GM12878 (cell line): Measurements from ENCODE around the gene RAP1GAP2. TPM values are rescaled to one million over a fixed set of nuclear protein-coding genes. Genes with fewer than 3 reads are reported as not detected.

Source experiments
- ATAC-seq: fragments of 200-7000 bp; cut with Tn5 transposase; 3 replicates; pipeline ENCODE4 v1.9.1; 2020; ENCODE audit warnings: mild to moderate bottlenecking, moderate library complexity
- BruUV-seq: library from RNA; stranded (reverse); fragments of 400-500 nt; replicated peaks from 2 replicates; lab custom pipeline; 2021; lab: Mats Ljungman, UMichigan
- CTCF ChIA-PET: fragments of 300-600 bp; sonication (Branson Sonifier 250); formaldehyde crosslinking; extraction: SDS; loops from one replicate; lab custom pipeline; 2021; ENCODE audit warnings: inconsistent platforms; lab: Yijun Ruan, JAX
- POLR2A ChIA-PET: fragments of 350-600 bp; formaldehyde crosslinking; extraction: SDS; loops from one replicate; lab custom pipeline; 2021; ENCODE audit warnings: inconsistent platforms; lab: Charles Lee
- RAD21 ChIA-PET: fragments of 300-600 bp; sonication (Branson Sonifier 250); formaldehyde crosslinking; loops from one replicate; lab custom pipeline; 2023; ENCODE audit warnings: antibody characterized with exemption; ENCODE audit not compliant: unreplicated experiment; lab: Charles Lee
- SMC1A ChIA-PET: fragments of 300-600 bp; sonication (Branson Sonifier 250); formaldehyde crosslinking; loops from one replicate; lab custom pipeline; 2023; ENCODE audit not compliant: unreplicated experiment, uncharacterized antibody; lab: Charles Lee
- DNase-seq: peaks from one replicate; pipeline ENCODE4 v3.0.0-alpha.2; 2011; ENCODE audit warnings: low read depth, low spot score
- FAIRE-seq: peaks from 3 replicates; lab custom pipeline; 2011; peaks lifted over from hg19 to GRCh38; lab: Jason Lieb, UNC
- H2AFZ ChIP-seq: 2 replicates; pipeline ENCODE4 v1.6.0; 2011; ENCODE audit warnings: low read depth, low read length, control low read depth; ENCODE audit not compliant: control insufficient read depth
- H3K27ac ChIP-seq: 2 replicates; pipeline ENCODE4 v1.5.1; 2011; ENCODE audit warnings: control low read depth; ENCODE audit not compliant: control insufficient read depth, insufficient read depth
- H3K27me3 ChIP-seq, 2 experiments: replicated peaks in 1 of 2; 2 replicates each; pipeline versions ENCODE4 v1.6.0 to v1.6.1; 2011; ENCODE audit warnings: low read length in 1 of 2; ENCODE audit not compliant: control insufficient read depth in 2 of 2, insufficient read depth in 2 of 2
- H3K36me3 ChIP-seq, 2 experiments: 2 replicates each; pipeline ENCODE4 v1.5.1; 2011; ENCODE audit warnings: low read length in 1 of 2; ENCODE audit not compliant: control insufficient read depth in 2 of 2, insufficient read depth in 2 of 2
- H3K4me1 ChIP-seq: 2 replicates; pipeline ENCODE4 v1.6.1; 2011; ENCODE audit warnings: mild to moderate bottlenecking, low read length, moderate library complexity, mixed read lengths; ENCODE audit not compliant: control insufficient read depth, insufficient read depth
- H3K4me2 ChIP-seq: 2 replicates; pipeline ENCODE4 v1.6.0; 2011; ENCODE audit warnings: control low read depth; ENCODE audit not compliant: control insufficient read depth, insufficient read depth
- H3K4me3 ChIP-seq: fragments of 200-600 bp; sonication (generic); 2 replicates; pipeline ENCODE4 v1.5.1; 2016
- H3K79me2 ChIP-seq: 2 replicates; pipeline ENCODE4 v1.6.0; 2011; ENCODE audit warnings: low read length; ENCODE audit not compliant: control insufficient read depth, insufficient read depth
- H3K9ac ChIP-seq: 2 replicates; pipeline ENCODE4 v1.8.0; 2011; ENCODE audit warnings: low read length, control low read depth, mixed read lengths; ENCODE audit not compliant: control insufficient read depth, insufficient read depth
- H3K9me3 ChIP-seq: replicated peaks from 3 replicates; pipeline ENCODE4 v1.5.1; 2011; ENCODE audit warnings: mild to moderate bottlenecking, low read length; ENCODE audit not compliant: control insufficient read depth, insufficient read depth
- H4K20me1 ChIP-seq: 2 replicates; pipeline ENCODE4 v1.6.0; 2011; ENCODE audit not compliant: control insufficient read depth, insufficient read depth
- BCLAF1 ChIP-seq: fragments of 450-650 bp; IDR thresholded peaks from 2 replicates; pipeline ENCODE4 v1.6.1; 2017; ENCODE audit warnings: antibody characterized with exemption, mild to moderate bottlenecking, moderate library complexity
- CBX5 ChIP-seq: sonication (generic); IDR thresholded peaks from 2 replicates; pipeline ENCODE4 v1.6.1; 2016; ENCODE audit warnings: low read depth, moderate library complexity, mild to moderate bottlenecking, inconsistent platforms
- CEBPB ChIP-seq, 2 experiments: fragments of 150-350 bp in 1 of 2; IDR thresholded peaks; 2 replicates each; pipeline ENCODE4 v1.6.1; 2012 to 2014; ENCODE audit warnings: low read depth in 2 of 2, low read length in 2 of 2, borderline replicate concordance in 1 of 2, inconsistent platforms in 1 of 2
- NR2F1 ChIP-seq: fragments of 450-650 bp; conservative IDR thresholded peaks from 2 replicates; pipeline ENCODE4 v1.6.1; 2017; ENCODE audit warnings: mild to moderate bottlenecking
- PAX8 ChIP-seq: fragments of 450-650 bp; IDR thresholded peaks from 2 replicates; pipeline ENCODE4 v1.6.1; 2017; ENCODE audit warnings: mild to moderate bottlenecking, moderate library complexity
- REST ChIP-seq: IDR thresholded peaks from 2 replicates; pipeline ENCODE4 v1.6.1; 2012; ENCODE audit warnings: mild to moderate bottlenecking, low read depth, low read length
- WGBS: methylation state at CpG from one replicate; pipeline ENCODE4 v1.1.6; 2016; ENCODE audit warnings: low lambda C conversion rate; ENCODE audit not compliant: insufficient replicate concordance, insufficient coverage; ENCODE audit errors: missing lambda C conversion rate; 5-methylcytosine and 5-hydroxymethylcytosine counted together
- in situ Hi-C: fragments of 300-500 bp; cut with MboI; formaldehyde crosslinking; loops from 9 replicates; pipeline ENCODE4 v1.14.3; 2018; ENCODE audit warnings: mixed read lengths
- intact Hi-C: fragments of 100-400 bp; cut with micrococcal nuclease; formaldehyde crosslinking; loops from one replicate; pipeline ENCODE4 v1.14.2; 2022; ENCODE audit not compliant: unreplicated experiment
- polyA plus RNA-seq, 11 experiments: library from polyadenylated mRNA; depleted of rRNA in 4 of 11; unstranded in 6 of 11; stranded (reverse) in 5 of 11; fragments of >200 nt; fragmentation: Nextera tagmentation in 4 of 11; fragmentation: Illumina TruSeq in 1 of 11; extraction: Ambion mirVana in 4 of 11; extraction: Trizol in 1 of 11; gene quantifications; 1 replicate in 1 of 11; 2 replicates in 10 of 11; pipeline versions ENCODE4 v1.2.1 to v1.2.3, GENCODE V29; 2011 to 2016; ENCODE audit warnings: inconsistent platforms in 2 of 11, missing spikeins in 2 of 11, low read depth in 1 of 11
- total RNA-seq, 4 experiments: library from RNA; depleted of rRNA in 3 of 4; stranded (reverse); fragments of >200 nt in 3 of 4; fragmentation: Illumina TruSeq in 1 of 4; extraction: Trizol in 1 of 4; gene quantifications; 2 replicates each; pipeline versions ENCODE4 v1.2.1 to v1.2.3, GENCODE V29; 2013 to 2021

RAP1GAP2 gene
- total and polyA plus RNA-seq, 10 of the 15 experiments (the other 5 are each of a cell fraction or from before 2014, with no cell fraction given), result 0.03 to 0.95 (median 0.49) TPM; not detected in 2

- ChIA-PET SMC1A (no interaction called here), CTCF (interaction anchor here (1.1 kb wide), 1 partner anchor 84 kb away, joined by 3 read pairs; no protein-coding TSS in a partner anchor), POLR2A (no interaction called here), RAD21 (no interaction called here)
- no peak for TF ChIP-seq NR2F1
- H3K4me1 ChIP-seq, result no peaks in the 10 kb centered on the region
- WGBS, result 40% methylated on average over 16 of the region's 18 CpGs
- H3K36me3 ChIP-seq, result no peaks in the 10 kb centered on the region
- no peak overlapping the region for H3K4me3 ChIP-seq
- no peak overlapping the region for H3K9ac ChIP-seq
- H3K27ac ChIP-seq, result no peak overlapping the region
- H4K20me1 ChIP-seq, result no peaks in the 10 kb centered on the region
- ATAC-seq (no peak), DNase-seq (no peak), FAIRE-seq (no peak)
- no TSS peak for BruUV-seq
- H2AFZ ChIP-seq, result no peak overlapping the region
- in situ Hi-C loops, result no loop called here
- H3K27me3 ChIP-seq, result no peaks in the 10 kb centered on the region
- H3K4me2 ChIP-seq, result no peak overlapping the region
- H3K79me2 ChIP-seq, result no peaks in the 10 kb centered on the region
- intact Hi-C loops, result no loop called here
- H3K9me3 ChIP-seq, result no peaks in the 10 kb centered on the region; the same call in 2 of the 3 replicates
Measured at GRCh38 chr17:3027786-3028532, 231.7 kb downstream of the RAP1GAP2 start.

GRCh38 chr17:3029213-3029913, 233.1 kb downstream of the RAP1GAP2 start:
- Histone ChIP-seq H3K4me2 (no peak overlapping the region), H3K4me3 (no peak overlapping the region), H3K36me3 (no peaks in the 10 kb centered on the region), H2AFZ (no peak overlapping the region), H3K27me3 (no peaks in the 10 kb centered on the region), H3K4me1 (no peaks in the 10 kb centered on the region), H4K20me1 (no peaks in the 10 kb centered on the region), H3K79me2 (no peaks in the 10 kb centered on the region), H3K27ac (no peak overlapping the region), H3K9ac (no peak overlapping the region), H3K9me3 (no peaks in the 10 kb centered on the region)
- no TSS peak for BruUV-seq
- CTCF ChIA-PET, result no interaction called here
- ATAC-seq (no peak), DNase-seq (no peak), FAIRE-seq (no peak)
- in situ Hi-C loops, result no loop called here
- SMC1A ChIA-PET, result no interaction called here
- POLR2A ChIA-PET, result no interaction called here
- RAD21 ChIA-PET, result no interaction called here
- WGBS, result 46% methylated on average over 19 of the region's 19 CpGs
- intact Hi-C loops, result no loop called here
- TF ChIP-seq PAX8, result no peak
- no peak for TF ChIP-seq CEBPB (IDR thresholded peaks at IDR 0.05; ENCODE audit: borderline replicate concordance in 1 of 2, low read depth in 2 of 2, low read length in 2 of 2)
- TF ChIP-seq REST, result no peak
- TF ChIP-seq CBX5, result no peak
- no peak for TF ChIP-seq BCLAF1
